Ovary (tissue), 9 donors: Measurements from ENCODE around the gene MKNK2. TPM values are rescaled to one million over a fixed set of nuclear protein-coding genes. Genes with fewer than 3 reads are reported as not detected.

Experiments used
- DNase-seq, 5 donors: peaks; one replicate each; pipeline ENCODE4 v3.0.0-alpha.2; 2019 to 2020
- H3K27ac ChIP-seq, 2 donors: fragments of 200-600 bp; one replicate each; pipeline versions ENCODE4 v1.5.1 to v1.8.0; 2019 to 2022
- H3K27me3 ChIP-seq: fragments of 200-600 bp; one replicate; pipeline ENCODE4 v1.8.0; 2022
- H3K36me3 ChIP-seq: fragments of 200-600 bp; sonication (generic); one replicate; pipeline ENCODE4 v1.5.1; 2019
- H3K4me1 ChIP-seq: one replicate; pipeline ENCODE4 v1.8.1; 2013; ENCODE audit warnings: mild to moderate bottlenecking, moderate library complexity; ENCODE audit not compliant: insufficient read depth
- H3K4me3 ChIP-seq: fragments of 200-600 bp; sonication (generic); one replicate; pipeline ENCODE4 v1.5.1; 2017
- H3K9me3 ChIP-seq, 2 donors: fragments of 200-600 bp in 1 of 2; sonication (generic) in 1 of 2; one replicate each; pipeline versions ENCODE4 v1.5.1 to v1.8.1; 2013 to 2019; ENCODE audit warnings: mild to moderate bottlenecking in 1 of 2, moderate library complexity in 1 of 2
- EP300 ChIP-seq: sonication (generic); formaldehyde crosslinking; IDR thresholded peaks from one replicate; pipeline ENCODE4 v1.6.1; 2017; ENCODE audit warnings: antibody characterized with exemption
- POLR2A ChIP-seq: fragments of 450-650 bp; IDR thresholded peaks from one replicate; pipeline ENCODE4 v1.6.1; 2017; ENCODE audit warnings: antibody characterized with exemption, mild to moderate bottlenecking, moderate library complexity
- WGBS, 3 donors: extraction: QIAGEN DNeasy Blood & Tissue Kit in 1 of 3; methylation state at CpG; one replicate each; pipeline versions ENCODE4 v1.1.5 to v1.1.7; 2013 to 2017; 5-methylcytosine and 5-hydroxymethylcytosine counted together
- intact Hi-C, 4 donors: fragments of 100-400 bp; cut with DNase I; formaldehyde crosslinking; loops; one replicate each; pipeline versions ENCODE4 v1.11.0 to v1.15.1; 2022 to 2023
- polyA plus RNA-seq, 2 donors: library from polyadenylated mRNA; stranded (reverse); fragments of 200-250 nt in 1 of 2; fragments of 350-450 nt in 1 of 2; fragmentation: Illumina TruSeq in 1 of 2; extraction: RNeasy Lipid Tissue Mini Kit (QIAGEN cat#74804) in 1 of 2; gene quantifications; one replicate each; pipeline ENCODE4 v1.2.3, GENCODE V29; 2013 to 2014
- total RNA-seq, 7 donors: library from RNA; depleted of rRNA in 2 of 7; stranded (reverse); fragments of >200 nt in 2 of 7; fragmentation: NEBNext Ultra II Directional in 3 of 7; extraction: Animal tissue kit (Norgen Biotek cat#: 25700) in 3 of 7; gene quantifications; one replicate each; pipeline versions ENCODE4 v1.1.0 to v1.2.4, GENCODE V29; 2016 to 2023
- TF ChIP-seq, protein P1 (sequence below), 3 donors: fragments of 450-650 bp in 2 of 3; fragments of 200-600 bp in 1 of 3; IDR thresholded peaks; one replicate each; pipeline versions ENCODE4 v1.5.1 to v1.8.0; 2016 to 2022; ENCODE audit warnings: antibody characterized with exemption in 3 of 3, mild to moderate bottlenecking in 1 of 3
- donor health status: DM: no; HTN: no; CAD: no; lungs with moderate emphysema.
- donor health status: DM: no; HTN: no; CAD: no.
- donor health status: Bipolar disorder and iron deficiency.
- donor health status: DM: yes; HTN: yes; CAD: no.
- donor health status: DM: no; HTN: no; CAD: no.
- donor health status: DM: yes; HTN: yes; CAD: no.

The MKNK2 gene
- total and polyA plus RNA-seq, 9 donors = 22.1 to 186 (median 110) TPM

DNA sequence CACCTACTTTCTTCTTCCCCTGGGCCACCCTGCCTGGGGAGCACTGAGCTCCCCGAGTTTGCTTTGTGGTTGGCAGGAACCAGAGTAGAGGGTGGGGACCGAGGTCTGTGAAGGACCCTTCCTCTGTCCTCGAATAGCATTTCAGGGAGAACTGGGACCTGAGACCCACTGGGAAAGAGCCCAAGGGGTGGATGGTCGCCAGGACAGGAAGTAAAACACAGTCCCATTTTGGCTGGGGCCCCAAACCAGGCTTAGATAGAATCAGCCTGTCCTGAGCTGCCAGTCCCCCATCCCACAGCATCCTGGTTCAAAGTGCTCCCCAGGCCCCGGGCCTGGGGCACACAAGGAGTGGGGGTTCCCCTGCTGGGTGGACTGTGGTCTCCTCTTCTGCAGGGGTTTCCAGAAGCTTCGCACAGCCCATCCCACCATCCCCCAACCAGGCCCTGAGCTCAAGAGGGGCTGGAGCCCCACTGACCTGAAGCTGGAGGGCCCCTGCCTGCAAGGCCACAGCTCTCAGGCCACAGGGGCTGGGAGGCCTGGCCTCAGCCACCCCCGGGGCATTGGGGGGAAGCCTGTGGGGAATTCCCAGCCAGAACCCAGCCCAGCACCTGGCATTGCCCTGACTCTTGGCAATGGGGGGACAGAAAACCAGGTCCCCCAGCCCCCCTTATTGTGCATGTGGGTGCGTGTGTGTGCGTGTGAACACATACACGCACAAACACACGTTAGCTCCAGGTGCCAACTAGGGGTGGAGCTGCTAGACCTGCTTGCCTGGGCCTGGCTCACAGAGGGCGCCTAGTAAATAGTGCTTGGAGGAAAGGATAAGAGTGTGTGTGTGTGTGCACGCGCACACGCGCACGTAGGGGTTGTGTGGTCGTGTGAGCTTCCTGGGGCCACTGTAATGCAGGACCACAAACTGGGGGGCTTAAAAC, 995 bp upstream of the MKNK2 start:
- peak overlapping the region; percentile 88 for H3K4me3 ChIP-seq
- peaks cover 42% of the 10 kb centered on the region for H3K4me1 ChIP-seq
- peak; percentile 82 to 89 (median 84) for DNase-seq
- TF ChIP-seq, protein P1, sequence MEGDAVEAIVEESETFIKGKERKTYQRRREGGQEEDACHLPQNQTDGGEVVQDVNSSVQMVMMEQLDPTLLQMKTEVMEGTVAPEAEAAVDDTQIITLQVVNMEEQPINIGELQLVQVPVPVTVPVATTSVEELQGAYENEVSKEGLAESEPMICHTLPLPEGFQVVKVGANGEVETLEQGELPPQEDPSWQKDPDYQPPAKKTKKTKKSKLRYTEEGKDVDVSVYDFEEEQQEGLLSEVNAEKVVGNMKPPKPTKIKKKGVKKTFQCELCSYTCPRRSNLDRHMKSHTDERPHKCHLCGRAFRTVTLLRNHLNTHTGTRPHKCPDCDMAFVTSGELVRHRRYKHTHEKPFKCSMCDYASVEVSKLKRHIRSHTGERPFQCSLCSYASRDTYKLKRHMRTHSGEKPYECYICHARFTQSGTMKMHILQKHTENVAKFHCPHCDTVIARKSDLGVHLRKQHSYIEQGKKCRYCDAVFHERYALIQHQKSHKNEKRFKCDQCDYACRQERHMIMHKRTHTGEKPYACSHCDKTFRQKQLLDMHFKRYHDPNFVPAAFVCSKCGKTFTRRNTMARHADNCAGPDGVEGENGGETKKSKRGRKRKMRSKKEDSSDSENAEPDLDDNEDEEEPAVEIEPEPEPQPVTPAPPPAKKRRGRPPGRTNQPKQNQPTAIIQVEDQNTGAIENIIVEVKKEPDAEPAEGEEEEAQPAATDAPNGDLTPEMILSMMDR (IDR thresholded peaks at IDR 0.05) = no peak
- TF ChIP-seq EP300 (no peak), POLR2A (no peak)
- intact Hi-C loops = no loop called here
- H3K27ac ChIP-seq = peak overlapping the region; percentile 88 to 92
- H3K9me3 ChIP-seq = no peaks in the 10 kb centered on the region
- H3K27me3 ChIP-seq = no peaks in the 10 kb centered on the region
- H3K36me3 ChIP-seq = no peaks in the 10 kb centered on the region
- 43 to 47% (median 44%) methylated on average over 18 of the region's 18 CpGs for WGBS, 3 donors

DNA sequence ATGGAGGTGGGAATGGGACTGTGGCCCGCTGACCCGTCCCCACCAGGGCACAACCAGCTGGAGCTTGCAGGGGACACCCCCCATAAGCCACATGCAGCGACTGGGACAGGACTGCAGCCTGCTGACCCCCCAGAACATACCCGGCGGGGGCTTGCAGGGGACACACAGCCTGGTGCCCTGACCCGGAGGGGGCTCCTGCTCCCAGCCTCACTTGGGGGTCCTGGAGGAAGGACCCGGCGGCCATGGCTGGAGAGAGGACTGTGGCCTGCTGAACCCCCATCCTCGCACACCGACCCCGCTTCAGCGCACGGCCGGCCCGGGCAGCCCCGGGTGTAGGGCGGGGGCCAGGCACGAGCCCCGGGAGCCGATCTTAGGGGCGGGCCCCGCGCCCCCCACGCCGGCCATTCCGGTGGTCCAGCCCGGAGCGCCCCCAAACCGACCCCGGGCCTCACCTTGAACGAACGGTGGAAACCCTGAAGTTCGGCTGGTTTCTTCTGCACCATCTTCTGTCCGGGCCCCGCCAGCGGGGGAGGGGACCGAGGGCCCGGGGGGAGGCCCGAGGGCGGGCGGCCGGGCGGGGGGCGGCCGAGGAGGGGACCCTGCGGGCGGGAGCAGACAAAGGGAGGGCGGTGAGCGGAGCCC, 574 bp downstream of the MKNK2 start:
- TF ChIP-seq POLR2A (no peak), EP300 (no peak)
- TF ChIP-seq, protein P1 (IDR thresholded peaks at IDR 0.05) = no peak
- DNase-seq = no peak
- Histone ChIP-seq H3K36me3 (no peaks in the 10 kb centered on the region), H3K4me3 (peak overlapping the region; percentile 88), H3K27me3 (no peaks in the 10 kb centered on the region), H3K4me1 (peaks cover 36% of the 10 kb centered on the region), H3K9me3 (no peaks in the 10 kb centered on the region), H3K27ac (peak overlapping the region; percentile 87 to 92)
- intact Hi-C loops = no loop called here
- WGBS, 3 donors = 0 to 1% (median 1%) methylated on average over 13 to 49 of the region's 49 CpGs

DNA sequence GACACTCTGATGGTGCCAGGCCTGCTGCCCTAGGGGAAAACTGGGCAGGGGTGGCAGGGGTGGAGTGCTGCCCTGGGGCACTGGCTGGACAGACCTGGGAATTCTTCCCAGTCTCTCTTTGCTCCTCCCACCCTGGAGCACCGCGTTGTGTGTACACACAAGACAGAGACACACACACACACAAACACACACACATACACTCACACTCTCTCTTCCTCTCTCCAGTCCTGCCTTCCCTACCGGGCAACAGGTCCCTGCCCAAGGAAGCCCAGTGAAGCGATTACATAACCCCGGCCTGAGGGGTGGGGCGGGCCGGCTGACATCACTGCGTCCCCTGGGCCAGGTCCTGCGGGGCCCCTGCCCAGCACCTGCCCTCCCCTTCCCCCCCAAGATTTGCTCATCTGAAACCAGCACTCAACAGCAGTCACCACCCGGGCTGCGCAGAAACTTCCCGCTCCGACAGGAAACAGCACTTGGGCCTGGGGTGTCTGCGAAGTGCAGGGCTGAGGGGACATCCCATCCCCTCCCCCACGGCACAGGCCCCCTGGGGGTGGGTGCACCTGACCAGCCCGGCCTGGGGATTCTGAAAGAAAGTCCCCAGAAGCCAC, 1.2 kb downstream of the MKNK2 start:
- Histone ChIP-seq H3K36me3 (no peaks in the 10 kb centered on the region), H3K4me3 (peak overlapping the region; percentile 88), H3K4me1 (peaks cover 35% of the 10 kb centered on the region), H3K27me3 (no peaks in the 10 kb centered on the region), H3K27ac (peak overlapping the region; percentile 87 to 92), H3K9me3 (no peaks in the 10 kb centered on the region)
- intact Hi-C loops = loop anchor here in 1 of 4 donors (10.0 kb wide), 1 partner anchor 805 kb away; the partner anchor contains the start of genes ATP5F1D and MIDN
- WGBS, 3 donors = 0 to 1% (median 0%) methylated on average over 15 to 16 of the region's 16 CpGs
- TF ChIP-seq, protein P1 (IDR thresholded peaks at IDR 0.05) = no peak
- TF ChIP-seq EP300 (no peak), POLR2A (peak; percentile 85)
- DNase-seq = peak; percentile 79 to 90 (median 85)
